Keratinocyte (primary cell): ENCODE results near the gene STIMATE.

Experiments
- CTCF ChIP-seq, 3 experiments: IDR thresholded peaks in 1 of 3; conservative IDR thresholded peaks in 1 of 3; optimal IDR thresholded peaks in 1 of 3; 2 replicates in 2 of 3; 3 replicates in 1 of 3; pipeline versions ENCODE3 to v1.5.1; 2011; ENCODE audit warnings: low read length in 3 of 3, mild to moderate bottlenecking in 3 of 3, moderate library complexity in 2 of 3, control low read depth in 1 of 3, inconsistent platforms in 1 of 3; ENCODE audit not compliant: insufficient read depth in 2 of 3; ENCODE audit errors: extremely low read depth in 1 of 3
- EZH2 ChIP-seq: IDR thresholded peaks from one replicate; pipeline ENCODE4 v1.6.1; 2012; ENCODE audit warnings: inconsistent platforms, mild to moderate bottlenecking, low read length, moderate library complexity

GRCh38 chr3:52795298-52795900 lies 101.9 kb downstream of the STIMATE start:
- no peak for TF ChIP-seq CTCF (optimal IDR thresholded peaks at IDR 0.05 in 1 of 3, IDR thresholded peaks at IDR 0.05 in 1 of 3, conservative IDR thresholded peaks at IDR 0.05 in 1 of 3; ENCODE audit: extremely low read depth in 1 of 3, insufficient read depth in 2 of 3, low read length in 3 of 3)
- no peak for TF ChIP-seq EZH2
